Stomach (tissue), 4 donors: ENCODE data around the gene SLC18B1.

Source experiments
- EP300 ChIP-seq: sonication (generic); formaldehyde crosslinking; IDR thresholded peaks from one replicate; pipeline ENCODE4 v1.6.1; 2017; ENCODE audit warnings: antibody characterized with exemption
- POLR2A ChIP-seq, 4 donors: fragments of 450-650 bp; IDR thresholded peaks; one replicate each; pipeline ENCODE4 v1.6.1; 2016; ENCODE audit warnings: antibody characterized with exemption in 4 of 4, control low read depth in 2 of 4, mild to moderate bottlenecking in 1 of 4, moderate library complexity in 1 of 4
- POLR2AphosphoS5 ChIP-seq, 3 donors: sonication (generic); formaldehyde crosslinking; IDR thresholded peaks; one replicate each; pipeline ENCODE4 v1.6.1; 2016; ENCODE audit warnings: antibody characterized with exemption in 3 of 3
- TF ChIP-seq, protein P1 (sequence below), 7 experiments: fragments of 450-650 bp in 4 of 7; fragments of 200-600 bp in 3 of 7; sonication (generic) in 3 of 7; IDR thresholded peaks; one replicate each; pipeline ENCODE4 v1.5.1; 2016 to 2019; ENCODE audit warnings: antibody characterized with exemption in 7 of 7, control low read depth in 2 of 7, mild to moderate bottlenecking in 1 of 7

DNA sequence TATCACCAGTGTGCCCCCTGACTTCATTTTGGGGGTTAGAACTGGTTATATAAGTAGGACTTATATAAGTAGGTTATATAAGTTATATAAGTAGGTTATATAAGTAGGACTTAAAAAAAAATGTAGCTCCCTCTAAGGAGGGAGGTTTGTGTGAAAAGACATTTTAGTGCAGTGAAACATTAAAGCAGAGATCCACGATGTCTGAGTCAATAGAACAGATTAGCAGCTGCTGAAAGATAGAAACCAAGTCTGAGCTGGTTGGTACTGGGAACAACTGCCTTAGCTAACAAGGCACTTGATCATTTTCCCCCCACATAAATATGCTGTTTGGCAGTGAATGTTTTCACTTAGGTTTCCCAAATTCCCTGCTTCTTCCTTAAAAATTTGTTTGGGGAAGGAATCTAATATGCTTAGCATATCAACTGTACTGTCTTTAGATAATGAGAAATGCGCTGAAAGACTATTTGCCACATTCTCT lies 13.9 kb upstream of the SLC18B1 start:
- TF ChIP-seq, protein P1, sequence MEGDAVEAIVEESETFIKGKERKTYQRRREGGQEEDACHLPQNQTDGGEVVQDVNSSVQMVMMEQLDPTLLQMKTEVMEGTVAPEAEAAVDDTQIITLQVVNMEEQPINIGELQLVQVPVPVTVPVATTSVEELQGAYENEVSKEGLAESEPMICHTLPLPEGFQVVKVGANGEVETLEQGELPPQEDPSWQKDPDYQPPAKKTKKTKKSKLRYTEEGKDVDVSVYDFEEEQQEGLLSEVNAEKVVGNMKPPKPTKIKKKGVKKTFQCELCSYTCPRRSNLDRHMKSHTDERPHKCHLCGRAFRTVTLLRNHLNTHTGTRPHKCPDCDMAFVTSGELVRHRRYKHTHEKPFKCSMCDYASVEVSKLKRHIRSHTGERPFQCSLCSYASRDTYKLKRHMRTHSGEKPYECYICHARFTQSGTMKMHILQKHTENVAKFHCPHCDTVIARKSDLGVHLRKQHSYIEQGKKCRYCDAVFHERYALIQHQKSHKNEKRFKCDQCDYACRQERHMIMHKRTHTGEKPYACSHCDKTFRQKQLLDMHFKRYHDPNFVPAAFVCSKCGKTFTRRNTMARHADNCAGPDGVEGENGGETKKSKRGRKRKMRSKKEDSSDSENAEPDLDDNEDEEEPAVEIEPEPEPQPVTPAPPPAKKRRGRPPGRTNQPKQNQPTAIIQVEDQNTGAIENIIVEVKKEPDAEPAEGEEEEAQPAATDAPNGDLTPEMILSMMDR (IDR thresholded peaks at IDR 0.05) = no peak
- TF ChIP-seq POLR2A (IDR thresholded peaks at IDR 0.05) (no peak), EP300 (no peak), POLR2AphosphoS5 (IDR thresholded peaks at IDR 0.05) (no peak)
